Effector CD8-positive, alpha-beta T cell (primary cell): ENCODE data around the gene TMEM91.

Experiments
- DNase-seq: peaks from one replicate; lab custom pipeline; 2025; lab: John Stamatoyannopoulos, UW

Gene TMEM91

GRCh38 chr19:41431426-41432386, 55.4 kb downstream of the TMEM91 start:
- DNase-seq, result no peak

GRCh38 chr19:41433171-41433570, 56.8 kb downstream of the TMEM91 start:
- no peak for DNase-seq
